Calu3 (cell line): ENCODE measurements around the gene GRK5. TPM values are rescaled to one million over a fixed set of nuclear protein-coding genes. Genes with fewer than 3 reads are reported as not detected.

Source experiments
- BruUV-seq: library from RNA; stranded (reverse); fragments of 400-500 nt; replicated peaks from 2 replicates; lab custom pipeline; 2021; lab: Mats Ljungman, UMichigan
- CTCF ChIA-PET: fragments of 300-600 bp; sonication (Branson Sonifier 250); formaldehyde crosslinking; loops from one replicate; lab custom pipeline; 2022; ENCODE audit warnings: antibody characterized with exemption; lab: Charles Lee
- DNase-seq: peaks from one replicate; pipeline ENCODE4 v3.0.0; 2022
- H3K27ac Mint-ChIP-seq: one replicate; pipeline ENCODE4 v1.8.0; 2022; ENCODE audit warnings: mixed read lengths; ENCODE audit not compliant: unreplicated experiment
- H3K27me3 Mint-ChIP-seq: one replicate; pipeline ENCODE4 v1.8.0; 2022; ENCODE audit warnings: mixed read lengths; ENCODE audit not compliant: unreplicated experiment
- H3K36me3 Mint-ChIP-seq: one replicate; pipeline ENCODE4 v1.8.0; 2022; ENCODE audit warnings: mild to moderate bottlenecking, moderate library complexity, mixed read lengths; ENCODE audit not compliant: insufficient read depth, unreplicated experiment
- H3K4me1 Mint-ChIP-seq: one replicate; pipeline ENCODE4 v1.8.0; 2022; ENCODE audit warnings: mild to moderate bottlenecking, low read depth, mixed read lengths; ENCODE audit not compliant: unreplicated experiment
- H3K4me3 Mint-ChIP-seq: one replicate; pipeline ENCODE4 v1.8.0; 2022; ENCODE audit warnings: mild to moderate bottlenecking, low read depth, moderate library complexity, mixed read lengths; ENCODE audit not compliant: unreplicated experiment
- H3K9me3 Mint-ChIP-seq: one replicate; pipeline ENCODE4 v1.8.0; 2022; ENCODE audit warnings: low read depth, mixed read lengths; ENCODE audit not compliant: unreplicated experiment
- intact Hi-C: fragments of 100-400 bp; cut with micrococcal nuclease; formaldehyde crosslinking; loops from one replicate; pipeline ENCODE4 v1.10.0; 2022; ENCODE audit not compliant: unreplicated experiment
- total RNA-seq: library from RNA; stranded (reverse); gene quantifications from 2 replicates; pipeline ENCODE4 v1.2.3, GENCODE V29; 2022
- TF ChIP-seq, protein P1 (sequence below): fragments of 200-600 bp; IDR thresholded peaks from one replicate; pipeline ENCODE4 v1.8.0; 2022; ENCODE audit warnings: antibody characterized with exemption; ENCODE audit not compliant: unreplicated experiment

GRK5 gene
- total RNA-seq, 1 experiment from 2014 or later, result 4.4 TPM

- CTCF ChIA-PET, result no interaction called here
- H3K9me3 Mint-ChIP-seq, result peaks cover 3% of the 10 kb centered on the region
Observed at GRCh38 chr10:119326167-119326566, 118.8 kb downstream of the GRK5 start.

GRCh38 chr10:119327096-119327745, 119.8 kb downstream of the GRK5 start:
- no TSS peak for BruUV-seq
- CTCF ChIA-PET, result no interaction called here
- Mint-ChIP-seq H3K27me3 (no peaks in the 10 kb centered on the region), H3K4me3 (no peak overlapping the region), H3K4me1 (peaks cover 9% of the 10 kb centered on the region), H3K9me3 (no peaks in the 10 kb centered on the region), H3K27ac (no peak overlapping the region), H3K36me3 (peaks cover 3% of the 10 kb centered on the region)
- DNase-seq, result no peak
- TF ChIP-seq, protein P1, sequence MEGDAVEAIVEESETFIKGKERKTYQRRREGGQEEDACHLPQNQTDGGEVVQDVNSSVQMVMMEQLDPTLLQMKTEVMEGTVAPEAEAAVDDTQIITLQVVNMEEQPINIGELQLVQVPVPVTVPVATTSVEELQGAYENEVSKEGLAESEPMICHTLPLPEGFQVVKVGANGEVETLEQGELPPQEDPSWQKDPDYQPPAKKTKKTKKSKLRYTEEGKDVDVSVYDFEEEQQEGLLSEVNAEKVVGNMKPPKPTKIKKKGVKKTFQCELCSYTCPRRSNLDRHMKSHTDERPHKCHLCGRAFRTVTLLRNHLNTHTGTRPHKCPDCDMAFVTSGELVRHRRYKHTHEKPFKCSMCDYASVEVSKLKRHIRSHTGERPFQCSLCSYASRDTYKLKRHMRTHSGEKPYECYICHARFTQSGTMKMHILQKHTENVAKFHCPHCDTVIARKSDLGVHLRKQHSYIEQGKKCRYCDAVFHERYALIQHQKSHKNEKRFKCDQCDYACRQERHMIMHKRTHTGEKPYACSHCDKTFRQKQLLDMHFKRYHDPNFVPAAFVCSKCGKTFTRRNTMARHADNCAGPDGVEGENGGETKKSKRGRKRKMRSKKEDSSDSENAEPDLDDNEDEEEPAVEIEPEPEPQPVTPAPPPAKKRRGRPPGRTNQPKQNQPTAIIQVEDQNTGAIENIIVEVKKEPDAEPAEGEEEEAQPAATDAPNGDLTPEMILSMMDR, result no peak
- intact Hi-C loops, result no loop called here

More at GRCh38 chr10:119326167-119326566, 118.8 kb downstream of the GRK5 start:
- TF ChIP-seq, protein P1, result no peak
- Mint-ChIP-seq H3K4me1 (peaks cover 9% of the 10 kb centered on the region), H3K27ac (no peak overlapping the region), H3K4me3 (no peak overlapping the region), H3K36me3 (peaks cover 3% of the 10 kb centered on the region), H3K27me3 (no peaks in the 10 kb centered on the region)
- intact Hi-C loops, result no loop called here
- no peak for DNase-seq
- no TSS peak for BruUV-seq

GRCh38 chr10:119328223-119328622, 120.9 kb downstream of the GRK5 start:
- Mint-ChIP-seq H3K4me1 (peaks cover 2% of the 10 kb centered on the region), H3K4me3 (no peak overlapping the region), H3K36me3 (peaks cover 3% of the 10 kb centered on the region), H3K27me3 (no peaks in the 10 kb centered on the region), H3K27ac (no peak overlapping the region), H3K9me3 (no peaks in the 10 kb centered on the region)
- CTCF ChIA-PET, result no interaction called here
- no TSS peak for BruUV-seq
- DNase-seq, result no peak
- TF ChIP-seq, protein P1, result no peak
- intact Hi-C loops, result no loop called here

GRCh38 chr10:119330342-119330741, 123.0 kb downstream of the GRK5 start:
- intact Hi-C loops, result no loop called here
- Mint-ChIP-seq H3K4me3 (no peak overlapping the region), H3K36me3 (no peaks in the 10 kb centered on the region), H3K4me1 (no peaks in the 10 kb centered on the region), H3K27me3 (no peaks in the 10 kb centered on the region), H3K9me3 (no peaks in the 10 kb centered on the region), H3K27ac (no peak overlapping the region)
- TF ChIP-seq, protein P1, result no peak
- DNase-seq, result no peak
- no TSS peak for BruUV-seq
- CTCF ChIA-PET, result interaction anchor here (0.7 kb wide), 1 partner anchor 432 kb away, joined by 8 read pairs; no protein-coding TSS in a partner anchor
